ENCODE results near the gene IL18BP. TPM values are rescaled to one million over a fixed set of nuclear protein-coding genes. Genes with fewer than 3 reads are reported as not detected.

IL18BP gene
- total and polyA plus RNA-seq, 2 experiments from 2014 or later, result 1.2 to 7.3 TPM

GRCh38 chr11:72006309-72007088 lies 7.8 kb downstream of the IL18BP start:
- TF ChIP-seq, protein P1, sequence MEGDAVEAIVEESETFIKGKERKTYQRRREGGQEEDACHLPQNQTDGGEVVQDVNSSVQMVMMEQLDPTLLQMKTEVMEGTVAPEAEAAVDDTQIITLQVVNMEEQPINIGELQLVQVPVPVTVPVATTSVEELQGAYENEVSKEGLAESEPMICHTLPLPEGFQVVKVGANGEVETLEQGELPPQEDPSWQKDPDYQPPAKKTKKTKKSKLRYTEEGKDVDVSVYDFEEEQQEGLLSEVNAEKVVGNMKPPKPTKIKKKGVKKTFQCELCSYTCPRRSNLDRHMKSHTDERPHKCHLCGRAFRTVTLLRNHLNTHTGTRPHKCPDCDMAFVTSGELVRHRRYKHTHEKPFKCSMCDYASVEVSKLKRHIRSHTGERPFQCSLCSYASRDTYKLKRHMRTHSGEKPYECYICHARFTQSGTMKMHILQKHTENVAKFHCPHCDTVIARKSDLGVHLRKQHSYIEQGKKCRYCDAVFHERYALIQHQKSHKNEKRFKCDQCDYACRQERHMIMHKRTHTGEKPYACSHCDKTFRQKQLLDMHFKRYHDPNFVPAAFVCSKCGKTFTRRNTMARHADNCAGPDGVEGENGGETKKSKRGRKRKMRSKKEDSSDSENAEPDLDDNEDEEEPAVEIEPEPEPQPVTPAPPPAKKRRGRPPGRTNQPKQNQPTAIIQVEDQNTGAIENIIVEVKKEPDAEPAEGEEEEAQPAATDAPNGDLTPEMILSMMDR (IDR thresholded peaks at IDR 0.05; ENCODE audit: low read depth, low read length), result no peak
- Histone ChIP-seq H3K36me3 (peaks cover 75% of the 10 kb centered on the region), H3K4me3 (no peak overlapping the region), H3K9me3 (ENCODE audit: low read depth) (no peaks in the 10 kb centered on the region), H3K4me1 (ENCODE audit: low read depth) (no peaks in the 10 kb centered on the region), H3K27me3 (no peaks in the 10 kb centered on the region), H3K27ac (peak overlapping the region; percentile 75)
- DNase-seq (ENCODE audit: low read depth in 1 of 2, low spot score in 1 of 2), result no peak

DNA sequence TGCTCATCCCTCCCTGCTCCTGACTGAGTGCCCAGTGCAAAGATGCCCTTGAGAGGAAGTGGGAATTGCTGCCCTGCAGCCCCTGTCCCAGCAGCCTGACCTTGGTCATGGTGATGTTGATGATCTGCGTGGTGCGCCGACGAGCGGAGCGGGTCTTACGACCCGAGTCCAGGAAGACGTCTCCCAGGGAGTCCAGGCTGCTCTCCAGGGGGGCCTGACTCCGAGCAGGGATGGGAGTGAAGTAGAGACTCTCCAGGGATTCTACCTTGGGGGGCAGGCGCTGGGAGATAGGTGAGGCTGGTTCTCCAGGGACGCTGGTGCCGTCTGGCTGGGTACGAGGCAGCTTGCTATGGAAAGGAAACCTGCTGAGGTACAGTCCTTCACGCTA lies 8.4 kb downstream of the IL18BP start:
- no peak for DNase-seq (ENCODE audit: low read depth in 1 of 2, low spot score in 1 of 2)
- H3K4me1 ChIP-seq (ENCODE audit: low read depth), result no peaks in the 10 kb centered on the region
- TF ChIP-seq, protein P1 (IDR thresholded peaks at IDR 0.05; ENCODE audit: low read depth, low read length), result no peak
- H3K27me3 ChIP-seq, result no peaks in the 10 kb centered on the region
- H3K9me3 ChIP-seq (ENCODE audit: low read depth), result no peaks in the 10 kb centered on the region
- no peak overlapping the region for H3K4me3 ChIP-seq
- peak overlapping the region; percentile 75 for H3K27ac ChIP-seq
- H3K36me3 ChIP-seq, result peaks cover 81% of the 10 kb centered on the region

DNA sequence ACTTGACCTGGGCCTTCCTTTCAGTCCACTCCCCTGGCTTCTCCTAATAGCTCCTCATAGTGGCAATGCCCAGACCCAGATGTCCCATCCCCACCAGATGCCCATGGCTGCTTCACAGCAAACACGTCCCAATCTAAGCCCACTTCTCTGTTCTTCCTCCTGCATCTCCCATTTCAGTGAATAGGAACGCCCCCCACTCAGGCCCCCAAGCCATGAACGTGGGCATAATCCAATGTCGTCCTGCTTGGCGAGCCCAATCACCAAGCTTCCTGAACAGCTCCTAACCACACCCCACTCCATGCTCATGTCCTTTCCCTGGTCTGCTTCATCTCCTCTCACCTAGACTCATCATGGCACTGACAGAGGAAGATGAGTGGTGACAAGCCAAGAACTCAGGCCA lies 8.9 kb downstream of the IL18BP start:
- Histone ChIP-seq H3K27ac (peak overlapping the region; percentile 48), H3K4me3 (no peak overlapping the region), H3K4me1 (ENCODE audit: low read depth) (no peaks in the 10 kb centered on the region), H3K9me3 (ENCODE audit: low read depth) (no peaks in the 10 kb centered on the region), H3K27me3 (no peaks in the 10 kb centered on the region), H3K36me3 (peaks cover 86% of the 10 kb centered on the region)
- no peak for DNase-seq (ENCODE audit: low read depth in 1 of 2, low spot score in 1 of 2)
- TF ChIP-seq, protein P1 (IDR thresholded peaks at IDR 0.05; ENCODE audit: low read depth, low read length), result no peak

- Histone ChIP-seq H3K36me3 (peaks cover 85% of the 10 kb centered on the region), H3K9me3 (ENCODE audit: low read depth) (no peaks in the 10 kb centered on the region), H3K27ac (no peak overlapping the region), H3K4me3 (no peak overlapping the region), H3K4me1 (ENCODE audit: low read depth) (no peaks in the 10 kb centered on the region), H3K27me3 (no peaks in the 10 kb centered on the region)
- TF ChIP-seq, protein P1 (IDR thresholded peaks at IDR 0.05; ENCODE audit: low read depth, low read length), result no peak
- DNase-seq (ENCODE audit: low read depth in 1 of 2, low spot score in 1 of 2), result no peak
These were observed 10.0 kb downstream of the IL18BP start for GRCh38 chr11:72008728-72009127.

DNA sequence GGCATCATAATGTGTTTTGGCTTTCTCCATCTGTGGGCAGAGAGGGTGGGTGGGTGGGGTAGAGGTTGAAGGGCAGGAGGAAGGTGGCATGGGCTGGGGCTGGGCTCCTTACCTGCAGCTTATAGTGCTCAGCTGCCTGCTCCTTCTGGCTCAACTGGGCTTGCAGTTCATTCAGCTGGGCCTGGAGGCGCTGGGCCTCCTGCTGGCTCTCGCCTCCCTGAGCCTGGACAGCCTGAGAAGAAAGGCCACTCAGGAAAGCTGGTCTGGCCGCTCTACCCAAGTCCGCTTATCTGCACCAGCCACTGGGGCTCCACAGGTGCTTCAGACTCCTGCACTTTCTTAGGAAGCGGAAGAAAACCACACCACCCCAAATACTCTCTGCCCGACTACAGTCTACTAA lies 10.4 kb downstream of the IL18BP start:
- H3K27me3 ChIP-seq, result no peaks in the 10 kb centered on the region
- TF ChIP-seq, protein P1 (IDR thresholded peaks at IDR 0.05; ENCODE audit: low read depth, low read length), result no peak
- H3K36me3 ChIP-seq, result peaks cover 85% of the 10 kb centered on the region
- no peak overlapping the region for H3K4me3 ChIP-seq
- H3K9me3 ChIP-seq (ENCODE audit: low read depth), result no peaks in the 10 kb centered on the region
- peak overlapping the region; percentile 13 for H3K27ac ChIP-seq
- DNase-seq (ENCODE audit: low read depth in 1 of 2, low spot score in 1 of 2), result no peak
- H3K4me1 ChIP-seq (ENCODE audit: low read depth), result no peaks in the 10 kb centered on the region
